ENCODE data around the gene GMFB.

DNA sequence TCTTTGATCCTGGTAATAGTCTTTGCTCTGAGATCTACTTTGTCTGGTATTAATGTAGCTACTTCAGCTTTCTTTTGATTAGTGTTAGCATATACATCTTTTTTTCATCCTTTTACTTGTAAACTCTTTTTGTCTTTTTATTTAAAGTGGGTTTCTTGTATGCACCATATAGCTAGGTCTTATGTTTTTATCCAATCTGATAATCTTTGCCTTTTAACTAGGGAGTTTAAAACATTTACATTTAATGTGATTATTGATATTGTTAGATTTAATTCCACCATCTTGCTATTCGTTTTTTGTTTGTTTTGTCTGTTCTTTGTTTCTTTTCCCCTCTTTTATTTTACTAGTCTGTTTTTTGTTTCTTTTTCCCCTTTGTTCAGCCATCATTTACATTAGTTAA lies 26.9 kb upstream of the GMFB start:
- TF ChIP-seq, protein P1, sequence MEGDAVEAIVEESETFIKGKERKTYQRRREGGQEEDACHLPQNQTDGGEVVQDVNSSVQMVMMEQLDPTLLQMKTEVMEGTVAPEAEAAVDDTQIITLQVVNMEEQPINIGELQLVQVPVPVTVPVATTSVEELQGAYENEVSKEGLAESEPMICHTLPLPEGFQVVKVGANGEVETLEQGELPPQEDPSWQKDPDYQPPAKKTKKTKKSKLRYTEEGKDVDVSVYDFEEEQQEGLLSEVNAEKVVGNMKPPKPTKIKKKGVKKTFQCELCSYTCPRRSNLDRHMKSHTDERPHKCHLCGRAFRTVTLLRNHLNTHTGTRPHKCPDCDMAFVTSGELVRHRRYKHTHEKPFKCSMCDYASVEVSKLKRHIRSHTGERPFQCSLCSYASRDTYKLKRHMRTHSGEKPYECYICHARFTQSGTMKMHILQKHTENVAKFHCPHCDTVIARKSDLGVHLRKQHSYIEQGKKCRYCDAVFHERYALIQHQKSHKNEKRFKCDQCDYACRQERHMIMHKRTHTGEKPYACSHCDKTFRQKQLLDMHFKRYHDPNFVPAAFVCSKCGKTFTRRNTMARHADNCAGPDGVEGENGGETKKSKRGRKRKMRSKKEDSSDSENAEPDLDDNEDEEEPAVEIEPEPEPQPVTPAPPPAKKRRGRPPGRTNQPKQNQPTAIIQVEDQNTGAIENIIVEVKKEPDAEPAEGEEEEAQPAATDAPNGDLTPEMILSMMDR (IDR thresholded peaks at IDR 0.05): no peak
- no peak for TF ChIP-seq POLR2A (IDR thresholded peaks at IDR 0.05)
